AG04450 (cell line): ENCODE measurements around the gene CCP110. TPM values are rescaled to one million over a fixed set of nuclear protein-coding genes. Genes with fewer than 3 reads are reported as not detected.

ENCODE experiments used
- CTCF ChIA-PET: fragments of 300-600, 350-600 bp; formaldehyde crosslinking; extraction: SDS; loops from one replicate; lab custom pipeline; 2022; ENCODE audit warnings: antibody characterized with exemption, inconsistent platforms; lab: Charles Lee
- POLR2A ChIA-PET: fragments of 350-600 bp; formaldehyde crosslinking; extraction: SDS; loops from one replicate; lab custom pipeline; 2021; ENCODE audit warnings: antibody characterized with exemption, inconsistent platforms; lab: Yijun Ruan, JAX
- DNase-seq: peaks from one replicate; pipeline ENCODE4 v3.0.0-alpha.2; 2011; ENCODE audit warnings: low read depth, low spot score
- H3K27ac ChIP-seq: one replicate; pipeline ENCODE4 v1.5.1; 2012; ENCODE audit warnings: low read depth, low read length, control low read depth
- H3K27me3 ChIP-seq: one replicate; pipeline ENCODE4 v1.6.0; 2012; ENCODE audit warnings: low read length; ENCODE audit not compliant: control insufficient read depth, insufficient read depth
- H3K4me3 ChIP-seq: 2 replicates; pipeline ENCODE4 v1.5.1; 2011; ENCODE audit warnings: mild to moderate bottlenecking, low read depth, low read length, control low read depth
- H3K9me3 ChIP-seq: 2 replicates; pipeline ENCODE4 v1.5.1; 2012; ENCODE audit warnings: low read length; ENCODE audit not compliant: control insufficient read depth, insufficient read depth
- polyA plus RNA-seq: library from polyadenylated mRNA; depleted of rRNA; stranded (reverse); fragments of >200 nt; gene quantifications from 2 replicates; pipeline ENCODE4 v1.2.3, GENCODE V29; 2011
- TF ChIP-seq, protein P1 (sequence below): IDR thresholded peaks from 2 replicates; pipeline ENCODE4 v1.5.1; 2011; ENCODE audit warnings: low read depth, low read length, control low read depth, inconsistent platforms

CCP110 gene
- polyA plus RNA-seq, 1 experiment = 8.5 TPM

DNA sequence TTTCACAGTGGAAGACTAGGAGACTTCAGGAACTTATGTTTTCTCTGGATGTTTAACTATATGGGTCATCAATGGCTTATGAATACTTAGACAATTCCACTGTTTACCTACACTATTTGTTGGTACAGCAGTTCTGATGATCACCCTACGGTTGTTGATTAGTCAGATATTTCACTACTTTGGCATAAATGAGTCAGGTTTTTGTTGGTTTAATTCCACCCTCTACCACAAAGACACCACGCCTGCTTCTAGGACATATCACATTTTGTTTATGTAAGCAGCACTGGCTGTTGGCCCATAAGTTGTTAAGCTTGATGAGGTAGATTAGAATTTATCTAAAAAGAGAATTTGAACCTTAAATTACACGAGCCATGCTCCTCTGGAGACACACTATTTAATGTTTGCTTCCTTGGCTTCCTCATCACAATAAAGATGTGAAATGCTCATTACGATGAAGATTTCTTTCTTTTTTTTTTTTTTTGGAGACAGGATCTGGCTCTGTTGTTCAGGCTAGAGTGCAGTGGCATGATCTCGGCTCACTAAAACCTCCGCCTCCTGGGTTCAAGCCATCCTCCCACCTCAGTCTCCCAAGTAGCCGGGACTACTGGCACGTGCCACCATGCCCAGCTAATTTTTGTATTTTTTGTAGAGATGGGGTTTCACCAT is 6.2 kb upstream of the CCP110 start:
- TF ChIP-seq, protein P1, sequence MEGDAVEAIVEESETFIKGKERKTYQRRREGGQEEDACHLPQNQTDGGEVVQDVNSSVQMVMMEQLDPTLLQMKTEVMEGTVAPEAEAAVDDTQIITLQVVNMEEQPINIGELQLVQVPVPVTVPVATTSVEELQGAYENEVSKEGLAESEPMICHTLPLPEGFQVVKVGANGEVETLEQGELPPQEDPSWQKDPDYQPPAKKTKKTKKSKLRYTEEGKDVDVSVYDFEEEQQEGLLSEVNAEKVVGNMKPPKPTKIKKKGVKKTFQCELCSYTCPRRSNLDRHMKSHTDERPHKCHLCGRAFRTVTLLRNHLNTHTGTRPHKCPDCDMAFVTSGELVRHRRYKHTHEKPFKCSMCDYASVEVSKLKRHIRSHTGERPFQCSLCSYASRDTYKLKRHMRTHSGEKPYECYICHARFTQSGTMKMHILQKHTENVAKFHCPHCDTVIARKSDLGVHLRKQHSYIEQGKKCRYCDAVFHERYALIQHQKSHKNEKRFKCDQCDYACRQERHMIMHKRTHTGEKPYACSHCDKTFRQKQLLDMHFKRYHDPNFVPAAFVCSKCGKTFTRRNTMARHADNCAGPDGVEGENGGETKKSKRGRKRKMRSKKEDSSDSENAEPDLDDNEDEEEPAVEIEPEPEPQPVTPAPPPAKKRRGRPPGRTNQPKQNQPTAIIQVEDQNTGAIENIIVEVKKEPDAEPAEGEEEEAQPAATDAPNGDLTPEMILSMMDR = no peak

DNA sequence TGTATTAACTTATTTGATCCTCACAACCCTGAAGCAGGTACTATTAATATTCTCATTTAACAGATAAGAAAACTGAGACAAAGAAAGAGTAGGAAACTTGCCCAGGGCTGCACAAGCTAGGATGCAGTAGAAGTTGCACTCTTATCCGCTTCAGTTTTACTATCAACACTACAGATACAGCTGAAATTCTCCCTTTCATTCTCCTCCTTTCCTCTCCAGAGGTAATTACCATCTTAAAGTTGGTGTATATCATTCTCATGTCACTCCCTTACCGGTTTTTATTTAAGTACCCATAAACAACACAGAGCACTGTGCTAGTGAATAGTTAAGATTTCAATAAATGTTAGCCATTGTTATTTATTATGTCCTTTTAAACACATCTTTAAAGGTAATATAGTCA is 5.4 kb upstream of the CCP110 start:
- no peaks in the 10 kb centered on the region for H3K27me3 ChIP-seq
- H3K4me3 ChIP-seq = no peak overlapping the region
- ChIA-PET CTCF (no interaction called here), POLR2A (no interaction called here)
- no peaks in the 10 kb centered on the region; the same call in 1 of the 2 replicates for H3K9me3 ChIP-seq
- H3K27ac ChIP-seq = no peak overlapping the region
- TF ChIP-seq, protein P1 = no peak
- DNase-seq = no peak

More for the DNA sequence above, 6.2 kb upstream of the CCP110 start:
- Histone ChIP-seq H3K9me3 (no peaks in the 10 kb centered on the region; the same call in 1 of the 2 replicates), H3K4me3 (no peak overlapping the region), H3K27ac (no peak overlapping the region), H3K27me3 (no peaks in the 10 kb centered on the region)
- DNase-seq = no peak
- ChIA-PET POLR2A (interaction anchor here (0.7 kb wide), 1 partner anchor 290 kb away, joined by 5 read pairs; no protein-coding TSS in a partner anchor), CTCF (interaction anchor here (1.2 to 7.8 kb wide), 2 partner anchors 15 to 432 kb away, joined by 3 to 70 read pairs; no protein-coding TSS in a partner anchor)

DNA sequence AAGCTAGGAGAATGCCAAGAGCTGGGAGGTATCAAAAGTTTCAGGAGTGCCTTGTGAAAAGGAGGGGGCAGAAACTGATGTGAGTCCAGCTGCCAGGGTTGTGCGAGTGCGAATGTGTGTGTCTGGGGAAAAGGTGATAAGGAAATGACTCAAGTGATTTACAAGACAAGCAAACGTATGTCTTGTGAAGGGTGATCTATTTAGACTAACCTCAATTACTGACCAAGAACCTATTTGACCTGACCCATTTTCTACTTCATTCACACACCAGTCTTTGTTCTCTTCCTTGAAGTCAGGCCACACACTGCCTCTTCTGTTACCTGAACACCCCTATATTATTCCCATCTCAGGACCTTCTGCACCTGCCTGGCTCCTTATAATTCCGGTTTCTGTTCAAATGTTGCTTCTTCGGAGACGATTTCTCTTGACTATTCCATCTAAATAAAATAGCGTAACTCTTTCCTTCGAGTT is 2.8 kb upstream of the CCP110 start:
- H3K9me3 ChIP-seq = no peaks in the 10 kb centered on the region; the same call in 1 of the 2 replicates
- POLR2A ChIA-PET = interaction anchor here (0.7 to 1.4 kb wide), 2 partner anchors 34 to 407 kb away, joined by 4 to 5 read pairs; partner anchors contain the start of gene VPS35L
- no peaks in the 10 kb centered on the region for H3K27me3 ChIP-seq
- no peak for DNase-seq
- H3K4me3 ChIP-seq = peak overlapping the region; percentile 88
- H3K27ac ChIP-seq = peak overlapping the region; percentile 84
- TF ChIP-seq, protein P1 = no peak
- CTCF ChIA-PET = interaction anchor here (0.6 to 3.0 kb wide), 2 partner anchors 10 to 18 kb away, joined by 3 to 20 read pairs; no protein-coding TSS in a partner anchor

DNA sequence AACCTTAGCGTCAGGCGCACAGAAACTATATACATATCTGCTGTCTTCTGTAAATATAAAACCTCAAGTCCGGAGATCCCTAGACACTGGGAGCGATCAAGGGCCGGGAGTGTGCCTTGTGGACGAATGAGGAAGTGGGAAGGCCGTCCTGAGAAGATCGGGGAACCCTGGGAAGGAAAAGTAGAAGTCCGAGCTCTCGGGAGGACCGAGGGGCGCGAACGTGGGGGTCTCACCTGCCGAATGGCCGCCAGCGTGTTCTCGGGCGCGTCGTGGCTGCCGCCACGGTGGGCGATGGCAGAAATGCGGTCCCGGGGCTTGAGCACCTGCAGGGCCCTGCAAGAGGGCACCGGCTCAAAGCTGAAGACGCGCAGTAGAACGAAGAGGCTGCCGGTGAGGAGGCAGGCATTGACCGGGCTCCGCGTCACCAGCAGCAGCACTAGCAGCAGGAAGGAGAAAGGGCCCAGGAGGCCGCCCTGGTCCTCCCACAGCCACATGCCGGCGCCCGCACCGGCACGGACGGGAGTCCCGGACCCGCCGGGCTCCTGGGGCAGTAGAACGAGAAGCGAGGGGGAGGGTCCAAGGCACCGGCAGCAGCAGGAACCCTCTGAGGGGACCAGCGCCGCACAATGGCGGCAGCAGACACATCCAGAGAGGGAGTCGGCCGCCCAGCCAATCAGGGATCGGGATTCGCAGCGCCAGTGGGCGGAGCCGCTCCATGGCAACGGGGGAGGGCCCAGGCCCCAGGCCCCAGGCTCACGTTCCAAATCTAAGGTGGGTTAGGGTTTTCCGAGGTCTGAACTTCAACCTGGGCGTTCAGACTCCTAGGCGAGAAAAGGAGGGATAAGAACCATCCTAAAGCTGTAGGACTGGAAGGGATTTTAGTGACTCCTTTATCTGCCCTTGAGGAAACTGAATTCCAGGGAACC is 2.0 kb upstream of the CCP110 start, which contains the start of gene GDE1:
Gene GDE1, minus strand, starts transcription at position 628 of the 926 bp plus-strand sequence. Its CDS starts 134 bp downstream, at position 494.
- ChIA-PET POLR2A (interaction anchor here (0.6 to 1.4 kb wide), 2 partner anchors 34 to 467 kb away, joined by 5 to 9 read pairs; partner anchors contain the start of gene VPS35L), CTCF (interaction anchor here (0.6 to 3.0 kb wide), 2 partner anchors 11 to 19 kb away, joined by 3 to 20 read pairs; no protein-coding TSS in a partner anchor)
- Histone ChIP-seq H3K27me3 (no peaks in the 10 kb centered on the region), H3K27ac (peak within 1 kb of the TSS; percentile 84), H3K4me3 (peak within 1 kb of the TSS; percentile 88), H3K9me3 (no peaks in the 10 kb centered on the region; the same call in 1 of the 2 replicates)
- TF ChIP-seq, protein P1 = peak; percentile 49
- peak; percentile 62 for DNase-seq
